AG08396 (cell line): Measurements from ENCODE around the gene SETD4.
"Not testable (repeated sequence)": the region's sequence is repeated elsewhere in the genome, so short reads cannot be mapped to it uniquely, and the experiment has no call there.

Experiments
- DNase-seq: peaks from one replicate; pipeline ENCODE4 v3.0.0; 2012; ENCODE audit warnings: low spot score, mixed read lengths

The SETD4 gene, protein sequence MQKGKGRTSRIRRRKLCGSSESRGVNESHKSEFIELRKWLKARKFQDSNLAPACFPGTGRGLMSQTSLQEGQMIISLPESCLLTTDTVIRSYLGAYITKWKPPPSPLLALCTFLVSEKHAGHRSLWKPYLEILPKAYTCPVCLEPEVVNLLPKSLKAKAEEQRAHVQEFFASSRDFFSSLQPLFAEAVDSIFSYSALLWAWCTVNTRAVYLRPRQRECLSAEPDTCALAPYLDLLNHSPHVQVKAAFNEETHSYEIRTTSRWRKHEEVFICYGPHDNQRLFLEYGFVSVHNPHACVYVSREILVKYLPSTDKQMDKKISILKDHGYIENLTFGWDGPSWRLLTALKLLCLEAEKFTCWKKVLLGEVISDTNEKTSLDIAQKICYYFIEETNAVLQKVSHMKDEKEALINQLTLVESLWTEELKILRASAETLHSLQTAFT

DNA sequence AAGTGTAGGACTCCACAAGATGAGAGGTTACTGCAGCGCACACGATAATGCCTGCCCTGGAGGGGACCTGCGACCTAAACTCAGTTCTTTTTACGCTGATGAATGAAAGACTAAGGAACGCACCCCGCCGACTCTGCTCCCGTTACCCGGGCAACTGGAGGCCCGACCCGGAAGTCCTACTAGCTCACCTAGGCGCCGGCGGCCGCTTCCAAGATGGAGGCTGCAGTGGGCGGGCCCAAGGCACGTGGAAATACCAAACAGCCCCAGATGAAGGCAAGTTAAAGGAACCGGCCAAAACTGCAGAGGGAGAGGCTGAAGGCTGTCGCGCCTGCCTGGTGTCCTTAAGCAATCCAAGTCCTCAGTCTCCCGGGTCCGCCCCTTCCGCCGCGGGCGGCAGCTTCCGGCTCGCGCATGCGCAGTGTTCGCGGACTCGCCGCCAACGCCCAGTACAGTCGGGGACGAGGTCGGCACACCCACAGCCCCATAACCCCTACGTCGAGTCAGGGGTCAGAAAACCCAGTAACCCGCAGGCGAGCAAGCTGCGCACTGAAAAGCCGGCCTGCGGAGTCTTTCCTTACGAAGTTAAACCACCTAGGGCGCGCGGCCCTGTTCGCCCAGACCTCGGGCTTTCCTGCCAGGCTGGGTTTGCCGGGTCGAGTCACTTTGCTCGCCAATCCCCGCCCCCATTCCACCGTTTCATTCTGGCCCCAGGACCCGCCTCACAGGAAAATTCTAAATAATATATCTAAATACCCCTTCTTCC is at the start of gene SETD4:
SETD4 (minus strand) TSS at position 368 of the 763 bp plus-strand sequence. CDS start 1,638 bp downstream, outside the sequence.
- DNase-seq = peak; percentile 96

- DNase-seq = no peak
Measured at GRCh38 chr21:36109868-36110267, 49.5 kb upstream of the SETD4 start.

GRCh38 chr21:36105327-36105842 is 45.1 kb upstream of the SETD4 start:
- no peak for DNase-seq

DNA sequence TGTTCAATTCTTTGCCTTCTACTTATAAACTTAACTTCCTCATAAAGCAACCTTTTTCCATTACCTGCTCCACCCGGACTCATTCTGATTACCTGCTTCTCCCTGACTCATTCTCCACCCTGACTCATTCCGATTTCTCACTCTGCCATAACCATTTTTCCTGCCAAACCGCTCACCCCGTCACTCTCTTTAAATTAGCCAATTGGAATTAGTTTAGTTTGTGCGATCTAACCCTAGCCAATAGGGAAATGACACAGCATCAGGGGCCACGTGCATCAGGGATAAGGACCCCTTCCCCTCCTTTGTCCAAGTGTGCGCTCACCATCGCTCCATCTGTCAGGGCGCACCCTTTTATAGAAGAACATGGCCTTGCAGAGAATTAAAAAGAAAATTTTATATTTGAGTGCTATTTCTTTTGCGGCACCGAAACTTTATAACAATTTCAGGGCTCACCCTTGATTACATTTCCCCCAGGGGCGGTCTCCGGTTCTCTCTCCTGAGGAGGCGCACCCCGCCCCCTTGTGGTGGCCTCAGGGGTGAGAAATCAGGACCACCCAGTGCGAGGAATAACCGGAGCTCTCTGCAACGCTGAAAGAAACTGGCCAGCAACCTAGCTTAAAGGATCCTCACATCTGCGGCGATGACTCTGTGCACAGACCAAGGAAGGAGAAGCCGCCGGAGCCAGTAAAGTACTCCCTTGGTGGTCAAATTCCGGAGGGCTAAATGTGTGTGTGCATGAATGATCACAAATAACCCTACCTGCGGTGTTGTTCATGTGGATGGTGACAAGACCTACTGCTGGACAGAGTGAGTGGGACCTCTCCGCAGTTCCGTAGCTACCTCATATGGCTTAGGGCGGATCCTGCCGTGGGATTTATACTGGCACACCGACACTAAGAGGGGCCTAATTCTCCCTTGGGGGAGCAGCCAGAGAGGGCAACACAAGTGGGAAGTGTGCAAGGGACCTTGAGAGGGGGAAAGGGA is 44.3 kb upstream of the SETD4 start:
- DNase-seq = no peak

- no peak for DNase-seq
Measured at GRCh38 chr21:36103434-36103833, 43.1 kb upstream of the SETD4 start.

GRCh38 chr21:36100971-36101641 is 40.8 kb upstream of the SETD4 start:
- DNase-seq = no peak

GRCh38 chr21:36099695-36100211 is 39.4 kb upstream of the SETD4 start:
- not testable (repeated sequence) for DNase-seq

- DNase-seq = no peak
Measured at GRCh38 chr21:36099000-36099399, 38.7 kb upstream of the SETD4 start.

GRCh38 chr21:36098182-36098532 is 37.8 kb upstream of the SETD4 start:
- DNase-seq = no peak

- DNase-seq = no peak
Measured at GRCh38 chr21:36097427-36098181, 37.3 kb upstream of the SETD4 start.

DNA sequence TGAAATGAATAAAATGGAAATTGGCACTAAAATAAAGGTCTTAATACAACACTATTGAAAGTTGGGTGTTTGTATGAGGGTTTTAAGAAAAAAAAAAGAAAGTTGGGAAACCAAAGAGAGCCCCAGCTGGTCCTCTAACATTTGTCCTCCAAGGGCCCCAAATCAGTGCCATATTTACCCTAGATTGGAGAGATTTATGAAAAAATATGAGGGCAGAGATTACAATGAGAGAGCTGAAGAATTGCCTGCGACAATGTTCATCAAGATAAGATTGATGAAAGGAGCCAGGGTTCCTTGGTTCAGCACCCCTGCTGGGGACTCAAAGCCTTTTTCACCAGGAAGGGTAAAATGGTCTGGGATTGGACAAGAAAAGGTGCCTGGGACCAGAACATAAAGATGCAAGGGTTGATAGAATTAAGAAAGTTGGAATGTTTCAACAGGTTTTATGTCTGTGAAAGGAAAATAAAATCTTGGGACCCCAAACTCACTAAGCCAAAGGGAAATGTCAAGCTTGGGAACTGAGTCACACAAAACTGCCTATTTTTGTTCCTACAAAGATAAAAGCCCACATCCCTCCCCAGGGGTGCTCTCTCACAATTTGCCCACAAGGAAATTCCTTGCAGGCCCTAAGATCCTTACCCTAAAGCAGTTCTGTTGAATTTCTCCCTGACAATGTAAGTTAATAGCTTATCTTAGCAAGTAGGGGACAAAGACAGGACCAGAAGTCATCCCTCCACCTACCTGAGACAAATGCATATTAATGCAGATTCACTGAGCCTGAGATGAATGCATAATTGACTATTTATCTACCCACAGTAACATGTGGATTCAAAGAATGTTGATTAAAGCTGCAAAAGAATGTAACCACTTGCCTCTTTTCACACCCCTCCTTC is 36.3 kb upstream of the SETD4 start:
- no peak for DNase-seq

DNA sequence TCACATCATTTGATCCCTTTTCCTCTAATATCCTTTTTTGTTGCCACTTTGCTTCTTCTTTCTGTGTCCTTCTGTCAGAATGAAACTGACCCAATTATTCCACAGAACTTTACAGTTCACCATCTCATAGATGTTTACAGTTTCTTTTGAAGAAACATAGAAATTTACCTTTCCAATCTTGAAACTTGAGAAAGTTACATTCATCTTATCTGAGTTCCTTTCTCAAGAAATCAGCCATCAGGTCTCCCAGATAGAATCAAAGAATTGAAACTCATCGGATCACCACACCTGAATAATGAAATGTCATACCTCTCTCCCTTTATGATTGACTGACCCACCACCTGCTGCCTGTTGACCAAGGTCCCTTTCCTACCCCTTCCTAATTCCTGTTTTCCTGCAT is 33.2 kb upstream of the SETD4 start:
- no peak for DNase-seq

DNA sequence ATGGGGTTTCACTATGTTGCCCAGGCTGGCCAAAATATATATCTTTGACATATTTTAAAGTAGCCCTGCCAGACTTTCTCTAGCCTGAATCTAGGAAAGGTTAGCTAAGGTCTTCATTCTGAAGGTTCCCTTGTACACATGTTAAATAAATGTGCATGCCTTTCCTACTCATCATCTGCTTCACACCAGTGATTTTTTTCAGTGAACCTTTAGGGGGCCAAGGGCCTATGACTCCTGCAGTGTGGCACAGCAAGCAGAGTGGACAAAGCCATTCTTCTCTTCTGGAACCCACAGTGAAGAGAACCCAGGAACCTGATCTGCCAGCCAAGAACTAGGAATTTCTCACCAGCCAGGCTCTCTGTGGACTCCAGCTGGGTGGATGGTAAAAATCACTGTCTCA is 32.4 kb upstream of the SETD4 start:
- no peak for DNase-seq

DNA sequence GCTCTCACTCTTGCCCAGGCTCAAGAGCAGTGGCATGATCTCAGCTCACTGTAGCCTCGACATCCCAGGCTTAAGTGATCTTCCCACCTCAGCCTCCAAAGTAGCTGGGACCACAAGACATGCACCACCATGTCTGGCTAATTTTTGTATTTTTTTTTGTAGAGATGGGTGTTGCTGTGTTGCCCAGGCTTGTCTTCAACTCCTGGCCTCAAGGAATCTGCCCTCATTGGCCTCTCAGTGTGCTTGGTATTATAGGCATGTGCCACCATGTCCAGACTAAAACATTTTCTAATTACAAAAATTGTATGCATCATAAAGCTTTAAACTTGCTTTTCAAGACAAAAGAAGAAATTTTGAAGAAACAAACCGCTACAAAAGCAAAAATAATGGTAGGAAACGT is 29.6 kb upstream of the SETD4 start:
- no peak for DNase-seq

DNA sequence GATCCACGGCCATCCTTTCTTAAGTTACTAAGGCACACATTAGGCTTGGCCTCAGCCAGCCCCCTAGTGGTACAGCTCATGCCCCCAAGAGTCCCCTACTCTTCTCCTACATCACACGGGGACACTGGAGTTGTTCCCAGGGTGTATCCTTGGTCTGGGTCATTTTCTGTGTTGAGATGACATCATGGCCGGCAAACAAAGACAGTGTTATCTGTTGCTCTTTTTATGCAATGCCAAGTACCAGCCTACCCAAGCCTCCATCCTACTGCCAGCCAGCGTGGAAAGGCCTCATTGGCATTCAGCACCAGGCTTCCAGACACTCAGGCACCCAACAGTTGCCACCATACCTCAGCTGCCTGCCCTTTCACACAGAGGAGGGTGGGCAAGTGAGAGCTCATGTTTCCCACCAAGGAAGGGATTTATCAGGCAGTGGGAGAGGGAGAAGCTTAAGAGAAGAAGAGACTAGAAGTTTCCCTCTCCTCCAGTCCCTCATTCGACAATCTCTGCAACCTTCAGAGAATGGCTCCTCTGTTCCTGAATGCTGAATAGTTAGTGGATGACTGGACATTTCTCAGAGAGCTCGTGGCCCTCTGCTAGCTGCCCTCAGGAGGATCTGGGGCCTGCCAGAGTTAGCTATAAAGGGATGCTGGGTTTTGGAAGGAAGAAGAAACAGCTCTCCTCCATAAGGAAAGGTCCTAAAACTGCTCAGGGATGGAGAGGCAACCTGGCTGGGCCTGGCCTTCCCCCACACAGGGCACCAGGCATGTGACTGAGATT is 27.2 kb upstream of the SETD4 start:
- DNase-seq = no peak

GRCh38 chr21:36082237-36082664 is 21.9 kb upstream of the SETD4 start:
- no peak for DNase-seq

- DNase-seq = no peak
Measured at GRCh38 chr21:36080386-36080785, 20.1 kb upstream of the SETD4 start.

GRCh38 chr21:36079671-36080070 is 19.3 kb upstream of the SETD4 start:
- no peak for DNase-seq
